ENCODE measurements around the gene NAPG.

DNA sequence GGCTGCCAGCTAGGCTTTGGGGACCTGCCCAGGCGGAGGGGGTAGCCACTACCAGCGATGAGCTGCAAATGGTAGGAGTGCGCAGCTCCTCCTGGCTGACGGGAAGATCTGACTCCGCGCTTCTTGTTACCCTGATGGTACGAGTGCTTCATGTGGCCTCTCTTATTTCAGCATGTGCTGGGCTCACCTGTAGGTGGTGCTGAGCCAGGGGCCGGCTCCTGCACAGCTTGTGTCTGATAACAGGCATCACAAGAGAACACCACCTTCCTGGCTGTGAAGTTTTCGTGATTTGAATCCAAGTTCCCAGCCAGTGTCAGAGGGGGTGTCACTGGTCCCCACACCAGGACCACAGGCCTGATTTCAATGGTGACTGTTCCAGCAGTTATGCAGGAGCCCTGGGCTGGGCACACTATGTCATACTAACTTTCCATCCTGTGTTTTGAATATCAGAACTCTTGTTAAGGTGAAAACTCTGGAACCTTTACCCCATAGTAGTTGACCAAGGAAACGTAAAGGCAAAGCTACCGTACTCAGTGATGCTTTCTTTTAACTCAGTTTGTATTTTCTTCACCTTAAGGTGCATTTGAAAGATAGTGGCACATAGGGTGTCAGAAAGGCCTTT is 43.4 kb upstream of the NAPG start:
- no peak for TF ChIP-seq EZH2 (IDR thresholded peaks at IDR 0.05; ENCODE audit: insufficient read depth, low read length)
- TF ChIP-seq CTCF (IDR thresholded peaks at IDR 0.05; ENCODE audit: insufficient read depth, low read depth, low read length) = no peak

All from astrocyte (in vitro differentiated cells and primary cell).